Measurements from ENCODE around the gene RPL14. TPM values are rescaled to one million over a fixed set of nuclear protein-coding genes. Genes with fewer than 3 reads are reported as not detected.

Gene RPL14
- total and polyA plus RNA-seq, 10 of the 15 experiments (the other 5 are each of a cell fraction or from before 2014, with no cell fraction given) = 530 to 3,008 (median 1,136) TPM

DNA sequence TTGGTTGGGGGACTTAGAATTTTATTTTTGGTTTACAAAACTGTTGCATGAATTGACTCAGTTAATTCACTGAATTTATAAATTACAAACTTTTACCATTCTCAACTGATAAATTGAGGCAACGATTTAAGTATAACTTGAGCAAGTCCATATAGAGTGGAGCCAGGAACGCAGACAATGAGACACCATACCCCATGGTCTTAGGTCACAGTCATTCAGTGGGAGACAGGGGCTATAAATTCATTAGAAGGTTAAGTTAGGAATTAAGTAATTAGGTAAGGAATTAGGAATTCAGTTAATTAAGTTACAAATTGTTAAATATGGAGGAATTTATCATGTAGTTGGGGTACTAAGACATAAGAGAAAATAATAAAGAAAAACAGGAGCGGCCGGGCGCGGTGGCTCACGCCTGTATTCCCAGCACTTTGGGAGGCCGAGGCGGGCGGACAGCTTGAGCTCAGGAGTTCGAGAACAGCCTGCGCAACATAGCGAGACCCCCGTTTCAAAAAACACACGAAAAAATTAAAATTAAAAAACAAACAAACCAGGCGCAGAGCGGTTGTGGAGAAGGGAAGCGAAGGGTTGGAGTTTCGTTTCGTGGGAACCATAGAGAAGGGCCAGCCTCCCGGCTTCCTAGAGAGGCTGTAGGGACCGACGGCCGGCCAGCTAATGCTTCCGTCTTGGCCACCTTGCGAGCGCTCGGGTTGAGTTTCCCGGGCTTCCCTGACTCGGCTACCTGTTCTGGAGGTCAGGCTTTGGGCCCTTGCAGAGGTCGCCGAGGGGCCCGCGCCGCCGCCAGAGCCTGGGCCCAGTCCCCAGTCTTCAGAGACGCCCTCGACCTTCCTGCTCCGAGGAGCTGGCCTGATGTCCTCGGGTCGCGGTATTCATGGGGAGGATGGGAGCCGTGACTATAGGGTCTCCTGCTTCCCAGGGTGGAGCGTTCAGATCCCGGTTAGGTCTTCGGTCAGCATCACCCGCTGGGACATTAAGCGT is 19.6 kb downstream of the RPL14 start, which contains the start of gene ZNF619 (continued):
- TF ChIP-seq PAX8 (IDR thresholded peaks at IDR 0.05) = 0 out of 2 replicates have a peak, but pooled peaks have one; percentile 30
- peak; percentile 56; the same call in 1 of the 2 replicates for TF ChIP-seq CHD2 (IDR thresholded peaks at IDR 0.05; ENCODE audit: borderline replicate concordance, low read depth, low read length)
- peak in 1 of 2 experiments; percentile 58; a peak in 2 of 3 replicates for TF ChIP-seq EGR1 (IDR thresholded peaks at IDR 0.05; ENCODE audit: borderline replicate concordance in 1 of 2, low read depth in 2 of 2, low read length in 2 of 2)
- TF ChIP-seq NBN (IDR thresholded peaks at IDR 0.05) = 0 out of 2 replicates have a peak, but pooled peaks have one; percentile 43
- TF ChIP-seq POLR2A (IDR thresholded peaks at IDR 0.05; ENCODE audit: low read depth, low read length) = peak; percentile 64; the same call in 1 of the 2 replicates
- TF ChIP-seq SP1 (IDR thresholded peaks at IDR 0.05; ENCODE audit: low read depth, low read length) = no peak
- no peak for TF ChIP-seq FOXK2 (IDR thresholded peaks at IDR 0.05)
- TF ChIP-seq MLLT1 (IDR thresholded peaks at IDR 0.05) = peak; percentile 99
- TF ChIP-seq POU2F2 (IDR thresholded peaks at IDR 0.05; ENCODE audit: borderline replicate concordance, low read depth, low read length) = peak; percentile 48; the same call in 1 of the 3 replicates
- TF ChIP-seq RELB (IDR thresholded peaks at IDR 0.05; ENCODE audit: low read depth) = peak; percentile 49; the same call in 1 of the 2 replicates
- TF ChIP-seq, protein P1, sequence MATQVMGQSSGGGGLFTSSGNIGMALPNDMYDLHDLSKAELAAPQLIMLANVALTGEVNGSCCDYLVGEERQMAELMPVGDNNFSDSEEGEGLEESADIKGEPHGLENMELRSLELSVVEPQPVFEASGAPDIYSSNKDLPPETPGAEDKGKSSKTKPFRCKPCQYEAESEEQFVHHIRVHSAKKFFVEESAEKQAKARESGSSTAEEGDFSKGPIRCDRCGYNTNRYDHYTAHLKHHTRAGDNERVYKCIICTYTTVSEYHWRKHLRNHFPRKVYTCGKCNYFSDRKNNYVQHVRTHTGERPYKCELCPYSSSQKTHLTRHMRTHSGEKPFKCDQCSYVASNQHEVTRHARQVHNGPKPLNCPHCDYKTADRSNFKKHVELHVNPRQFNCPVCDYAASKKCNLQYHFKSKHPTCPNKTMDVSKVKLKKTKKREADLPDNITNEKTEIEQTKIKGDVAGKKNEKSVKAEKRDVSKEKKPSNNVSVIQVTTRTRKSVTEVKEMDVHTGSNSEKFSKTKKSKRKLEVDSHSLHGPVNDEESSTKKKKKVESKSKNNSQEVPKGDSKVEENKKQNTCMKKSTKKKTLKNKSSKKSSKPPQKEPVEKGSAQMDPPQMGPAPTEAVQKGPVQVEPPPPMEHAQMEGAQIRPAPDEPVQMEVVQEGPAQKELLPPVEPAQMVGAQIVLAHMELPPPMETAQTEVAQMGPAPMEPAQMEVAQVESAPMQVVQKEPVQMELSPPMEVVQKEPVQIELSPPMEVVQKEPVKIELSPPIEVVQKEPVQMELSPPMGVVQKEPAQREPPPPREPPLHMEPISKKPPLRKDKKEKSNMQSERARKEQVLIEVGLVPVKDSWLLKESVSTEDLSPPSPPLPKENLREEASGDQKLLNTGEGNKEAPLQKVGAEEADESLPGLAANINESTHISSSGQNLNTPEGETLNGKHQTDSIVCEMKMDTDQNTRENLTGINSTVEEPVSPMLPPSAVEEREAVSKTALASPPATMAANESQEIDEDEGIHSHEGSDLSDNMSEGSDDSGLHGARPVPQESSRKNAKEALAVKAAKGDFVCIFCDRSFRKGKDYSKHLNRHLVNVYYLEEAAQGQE (IDR thresholded peaks at IDR 0.05; ENCODE audit: low read depth, low read length) = 0 out of 2 replicates have a peak, but pooled peaks have one; percentile 12
- peak; percentile 78 for TF ChIP-seq POLR2AphosphoS5 (IDR thresholded peaks at IDR 0.05; ENCODE audit: low read length)
- peak; percentile 69; the same call in 1 of the 2 replicates for TF ChIP-seq YY1 (IDR thresholded peaks at IDR 0.05; ENCODE audit: low read depth, low read length)
- 0 out of 2 replicates have a peak, but pooled peaks have one; percentile 59 for TF ChIP-seq NR2F1 (conservative IDR thresholded peaks at IDR 0.05)

Measured in GM12878 (cell line).